Spleen (tissue), 11 donors: ENCODE measurements around the gene DHRSX. TPM values are rescaled to one million over a fixed set of nuclear protein-coding genes. Genes with fewer than 3 reads are reported as not detected.

ENCODE experiments used
- DNase-seq: peaks from one replicate; pipeline ENCODE4 v3.0.0-alpha.2; 2020
- H3K27ac ChIP-seq, 8 donors: fragments of 200-600 bp; sonication (generic) in 7 of 8; 1 replicate in 4 of 8; 2 replicates in 4 of 8; pipeline versions ENCODE4 v1.5.0 to v1.8.0; 2016 to 2021; ENCODE audit warnings: inconsistent platforms in 4 of 8, mild to moderate bottlenecking in 4 of 8, moderate library complexity in 1 of 8
- H3K27me3 ChIP-seq, 7 donors: fragments of 200-600 bp; sonication (generic) in 6 of 7; replicated peaks in 1 of 7; 1 replicate in 4 of 7; 2 replicates in 3 of 7; pipeline versions ENCODE4 v1.5.0 to v1.8.0; 2016 to 2021; ENCODE audit warnings: inconsistent platforms in 3 of 7, mild to moderate bottlenecking in 1 of 7
- H3K36me3 ChIP-seq, 6 donors: fragments of 200-600 bp; sonication (generic) in 5 of 6; 1 replicate in 4 of 6; 2 replicates in 2 of 6; pipeline versions ENCODE4 v1.5.0 to v1.8.0; 2016 to 2021; ENCODE audit warnings: inconsistent platforms in 2 of 6
- H3K4me1 ChIP-seq, 6 donors: fragments of 200-600 bp; sonication (generic) in 5 of 6; 1 replicate in 3 of 6; 2 replicates in 3 of 6; pipeline versions ENCODE4 v1.5.0 to v1.8.0; 2016 to 2021; ENCODE audit warnings: inconsistent platforms in 3 of 6
- H3K4me3 ChIP-seq, 8 donors: fragments of 200-600 bp; sonication (generic) in 7 of 8; 1 replicate in 4 of 8; 2 replicates in 4 of 8; pipeline versions ENCODE4 v1.5.0 to v1.8.0; 2016 to 2021; ENCODE audit warnings: inconsistent platforms in 4 of 8, mild to moderate bottlenecking in 4 of 8, moderate library complexity in 2 of 8
- H3K9me3 ChIP-seq, 8 donors: fragments of 200-600 bp; sonication (generic) in 7 of 8; 1 replicate in 4 of 8; 2 replicates in 4 of 8; pipeline versions ENCODE4 v1.5.0 to v1.8.0; 2016 to 2021; ENCODE audit warnings: inconsistent platforms in 4 of 8
- POLR2A ChIP-seq, 3 donors: fragments of 450-650 bp; IDR thresholded peaks; one replicate each; pipeline ENCODE4 v1.5.1; 2017; ENCODE audit warnings: antibody characterized with exemption in 3 of 3, mild to moderate bottlenecking in 1 of 3
- POLR2AphosphoS5 ChIP-seq, 3 donors: sonication (generic); formaldehyde crosslinking; IDR thresholded peaks; one replicate each; pipeline ENCODE4 v1.5.1; 2017; ENCODE audit warnings: antibody characterized with exemption in 3 of 3
- WGBS, 5 donors: extraction: QIAGEN DNeasy Blood & Tissue Kit in 3 of 5; methylation state at CpG; one replicate each; pipeline versions ENCODE4 v1.1.5 to v1.1.7; 2013 to 2018; 5-methylcytosine and 5-hydroxymethylcytosine counted together
- intact Hi-C: fragments of 100-400 bp; cut with DNase I; formaldehyde crosslinking; loops from one replicate; pipeline ENCODE4 v1.15.0; 2023; ENCODE audit warnings: low total_unique reads
- polyA plus RNA-seq, 3 donors: library from polyadenylated mRNA; stranded (reverse); fragments of 200-250 nt; gene quantifications; one replicate each; pipeline ENCODE4 v1.2.1, GENCODE V29; 2013
- total RNA-seq, 7 donors: library from RNA; depleted of rRNA in 3 of 7; stranded (reverse); fragments of >200 nt in 3 of 7; fragmentation: NEBNext Ultra II Directional in 4 of 7; extraction: Animal tissue kit (Norgen Biotek cat#: 25700) in 4 of 7; gene quantifications; one replicate each; pipeline versions ENCODE4 v1.1.0 to v1.2.1, GENCODE V29; 2016 to 2021
- TF ChIP-seq, protein P1 (sequence below), 11 experiments: fragments of 200-600 bp in 7 of 11; fragments of 450-650 bp in 4 of 11; sonication (generic) in 4 of 11; IDR thresholded peaks in 8 of 11; conservative IDR thresholded peaks in 3 of 11; 1 replicate in 7 of 11; 2 replicates in 4 of 11; pipeline versions ENCODE4 v1.4.0 to v1.8.0; 2016 to 2021; ENCODE audit warnings: antibody characterized with exemption in 11 of 11, inconsistent platforms in 4 of 11, mild to moderate bottlenecking in 1 of 11
- donor health status: healthy with polysubstance abuse.
- donor health status: DM: no; HTN: no; CAD: no; lungs with moderate emphysema.
- donor health status: DM: no; HTN: no; CAD: no.
- donor health status: Bipolar disorder and iron deficiency.
- donor health status: healthy.
- donor health status: DM: no; HTN: no; CAD: no.
- donor health status: DM: yes; HTN: yes; CAD: no.

Gene DHRSX
- total and polyA plus RNA-seq, 10 donors = 5.5 to 29.6 (median 23.2) TPM

DNA sequence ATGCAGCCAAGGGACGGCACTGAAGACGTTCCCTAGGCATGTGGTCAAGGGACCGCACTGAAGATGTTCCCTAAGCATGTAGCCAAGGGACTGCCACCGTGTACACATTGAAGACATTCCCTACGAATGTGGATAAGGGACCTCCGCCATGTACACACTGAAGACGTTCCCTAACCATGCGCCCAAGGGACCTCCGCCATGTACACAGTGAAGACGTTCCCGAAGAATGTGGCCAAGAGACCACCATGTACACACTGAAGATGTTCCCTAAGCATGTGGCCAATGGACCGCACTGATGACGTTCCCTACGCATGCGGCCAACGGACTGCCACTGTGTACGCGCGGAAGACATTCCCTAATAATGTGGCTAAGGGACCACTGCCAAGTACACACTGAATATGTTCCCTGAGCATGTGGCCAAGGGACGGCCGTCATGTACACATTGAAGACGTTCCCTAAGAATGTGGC lies 48.4 kb downstream of the DHRSX start:
- Histone ChIP-seq H3K27ac (no peak overlapping the region), H3K4me3 (no peak overlapping the region)
- intact Hi-C loops = no loop called here

DNA sequence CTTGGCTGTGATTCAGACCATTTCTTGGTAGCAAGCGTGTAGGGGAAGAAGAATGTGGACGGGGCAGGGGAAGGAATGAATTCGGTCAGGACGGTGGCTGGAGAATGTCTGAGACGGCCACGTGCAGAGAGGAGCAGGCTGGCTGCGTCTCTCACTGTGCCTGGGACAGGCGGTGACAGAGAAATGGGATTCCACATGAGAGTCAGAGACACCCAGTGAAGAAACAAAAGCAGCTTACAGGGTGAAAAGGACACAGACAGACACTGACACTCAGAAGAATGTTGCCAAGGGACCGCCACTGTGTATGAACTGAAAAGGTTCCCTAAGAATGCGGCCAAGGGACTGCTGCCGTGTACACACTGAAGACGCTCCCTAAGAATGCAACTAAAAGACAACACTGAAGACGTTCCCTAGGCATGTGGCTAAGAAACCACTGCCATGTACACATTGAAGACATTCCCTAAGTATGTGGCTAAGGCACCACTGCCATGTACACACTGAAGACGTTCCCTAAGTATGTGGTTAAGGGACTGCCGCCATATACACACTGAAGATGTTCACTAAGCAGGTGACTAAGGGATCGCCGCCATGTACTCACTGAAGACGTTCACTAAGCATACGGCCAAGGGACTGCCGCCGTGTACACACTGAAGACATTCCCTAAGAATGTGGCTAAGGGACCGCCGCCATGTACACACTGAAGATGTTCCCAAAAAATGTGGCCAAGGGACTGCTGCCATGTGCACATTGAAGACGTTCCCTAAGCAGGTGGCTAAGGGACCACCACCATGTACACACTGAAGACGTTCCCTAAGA lies 49.1 kb downstream of the DHRSX start:
- intact Hi-C loops = no loop called here
- H3K27ac ChIP-seq = no peak overlapping the region
- H3K4me3 ChIP-seq = no peak overlapping the region
- peak; percentile 20 for DNase-seq
- peaks cover 0 to 26% (median 0%) of the 10 kb centered on the region in 6 donors for H3K36me3 ChIP-seq
- TF ChIP-seq, protein P1, sequence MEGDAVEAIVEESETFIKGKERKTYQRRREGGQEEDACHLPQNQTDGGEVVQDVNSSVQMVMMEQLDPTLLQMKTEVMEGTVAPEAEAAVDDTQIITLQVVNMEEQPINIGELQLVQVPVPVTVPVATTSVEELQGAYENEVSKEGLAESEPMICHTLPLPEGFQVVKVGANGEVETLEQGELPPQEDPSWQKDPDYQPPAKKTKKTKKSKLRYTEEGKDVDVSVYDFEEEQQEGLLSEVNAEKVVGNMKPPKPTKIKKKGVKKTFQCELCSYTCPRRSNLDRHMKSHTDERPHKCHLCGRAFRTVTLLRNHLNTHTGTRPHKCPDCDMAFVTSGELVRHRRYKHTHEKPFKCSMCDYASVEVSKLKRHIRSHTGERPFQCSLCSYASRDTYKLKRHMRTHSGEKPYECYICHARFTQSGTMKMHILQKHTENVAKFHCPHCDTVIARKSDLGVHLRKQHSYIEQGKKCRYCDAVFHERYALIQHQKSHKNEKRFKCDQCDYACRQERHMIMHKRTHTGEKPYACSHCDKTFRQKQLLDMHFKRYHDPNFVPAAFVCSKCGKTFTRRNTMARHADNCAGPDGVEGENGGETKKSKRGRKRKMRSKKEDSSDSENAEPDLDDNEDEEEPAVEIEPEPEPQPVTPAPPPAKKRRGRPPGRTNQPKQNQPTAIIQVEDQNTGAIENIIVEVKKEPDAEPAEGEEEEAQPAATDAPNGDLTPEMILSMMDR (IDR thresholded peaks at IDR 0.05 in 8 of 11, conservative IDR thresholded peaks at IDR 0.05 in 3 of 11) = no peak
- TF ChIP-seq POLR2AphosphoS5 (IDR thresholded peaks at IDR 0.05) (no peak), POLR2A (IDR thresholded peaks at IDR 0.05) (no peak)
- no peaks in the 10 kb centered on the region for H3K4me1 ChIP-seq
- 78 to 91% (median 89%) methylated on average over 25 of the region's 25 CpGs for WGBS, 5 donors
- peaks cover 0 to 10% (median 2%) of the 10 kb centered on the region in 8 donors for H3K9me3 ChIP-seq
- no peaks in the 10 kb centered on the region for H3K27me3 ChIP-seq

More for the DNA sequence above, 48.4 kb downstream of the DHRSX start:
- peak; percentile 20 for DNase-seq
- Histone ChIP-seq H3K4me1 (no peaks in the 10 kb centered on the region), H3K27me3 (no peaks in the 10 kb centered on the region), H3K36me3 (peaks cover 0 to 21% (median 0%) of the 10 kb centered on the region in 6 donors), H3K9me3 (peaks cover 0 to 8% (median 2%) of the 10 kb centered on the region in 8 donors)
- TF ChIP-seq POLR2A (IDR thresholded peaks at IDR 0.05) (no peak), POLR2AphosphoS5 (IDR thresholded peaks at IDR 0.05) (no peak)
- TF ChIP-seq, protein P1 (IDR thresholded peaks at IDR 0.05 in 8 of 11, conservative IDR thresholded peaks at IDR 0.05 in 3 of 11) = no peak
- WGBS, 5 donors = 95 to 97% (median 96%) methylated on average over 21 to 22 of the region's 22 CpGs

DNA sequence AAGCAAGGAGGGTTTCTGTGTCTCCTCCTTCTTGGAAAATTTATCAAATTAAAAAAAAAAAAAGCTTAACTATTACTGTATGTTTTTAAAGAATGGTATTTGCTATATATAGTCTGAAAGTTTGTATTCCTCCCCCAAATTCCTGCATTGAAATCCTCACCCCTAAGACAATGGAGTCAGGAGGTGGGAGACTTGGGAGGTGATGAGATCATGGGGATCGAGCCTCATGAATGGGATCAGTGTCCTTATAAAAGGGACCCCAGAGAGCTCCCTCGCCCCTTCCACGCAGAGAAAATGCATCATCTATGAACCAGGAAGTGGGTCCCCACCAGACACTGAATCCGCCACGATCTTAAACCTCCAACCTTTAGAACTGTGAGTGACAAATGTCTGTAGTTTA lies 50.1 kb downstream of the DHRSX start:
- peaks cover 0 to 10% (median 2%) of the 10 kb centered on the region in 8 donors for H3K9me3 ChIP-seq
- H3K36me3 ChIP-seq = peaks cover 0 to 26% (median 0%) of the 10 kb centered on the region in 6 donors
- no peak overlapping the region for H3K4me3 ChIP-seq
- DNase-seq = peak; percentile 7
- H3K4me1 ChIP-seq = no peaks in the 10 kb centered on the region
- TF ChIP-seq POLR2AphosphoS5 (IDR thresholded peaks at IDR 0.05) (no peak), POLR2A (IDR thresholded peaks at IDR 0.05) (no peak)
- TF ChIP-seq, protein P1 (IDR thresholded peaks at IDR 0.05 in 8 of 11, conservative IDR thresholded peaks at IDR 0.05 in 3 of 11) = no peak
- no peak overlapping the region for H3K27ac ChIP-seq
- WGBS, 5 donors = 69 to 90% (median 79%) methylated on average over 5 of the region's 5 CpGs
- no peaks in the 10 kb centered on the region for H3K27me3 ChIP-seq
- intact Hi-C loops = no loop called here
